HepG2 (cell line): Measurements from ENCODE around the gene CRIP1. TPM values are rescaled to one million over a fixed set of nuclear protein-coding genes. Genes with fewer than 3 reads are reported as not detected.
A peak's percentile ranks its signal among the peaks of the same experiment; 100 is the strongest.

Experiments
- ARNT2 ChIP-seq: sonication (generic); formaldehyde crosslinking; IDR thresholded peaks from 2 replicates; pipeline ENCODE4 v1.8.0; 2022; ENCODE audit warnings: mild to moderate bottlenecking, low read depth, missing genetic modification reagents, moderate library complexity
- FOXA3 ChIP-seq: IDR thresholded peaks from 2 replicates; pipeline ENCODE4 v1.6.1; 2016; ENCODE audit warnings: missing genetic modification reagents, missing compliant biosample characterization
- FOXK1 ChIP-seq: sonication (generic); formaldehyde crosslinking; IDR thresholded peaks from 2 replicates; pipeline ENCODE4 v1.4.0; 2020; ENCODE audit warnings: low read depth, missing genetic modification reagents, borderline replicate concordance
- FOXP1 ChIP-seq, 2 experiments: fragments of 450-650 bp in 1 of 2; IDR thresholded peaks; 2 replicates each; pipeline ENCODE4 v1.6.1; 2017 to 2018; ENCODE audit warnings: antibody characterized with exemption in 1 of 2
- GABPB1 ChIP-seq: IDR thresholded peaks from 2 replicates; pipeline ENCODE4 v1.6.1; 2016; ENCODE audit warnings: mild to moderate bottlenecking, missing genetic modification reagents, moderate library complexity, missing compliant biosample characterization
- HNRNPL ChIP-seq: fragments of 200-400 bp; formaldehyde crosslinking; IDR thresholded peaks from 2 replicates; pipeline ENCODE4 v1.6.1; 2017; ENCODE audit warnings: mild to moderate bottlenecking, low read depth, low read length
- NFYC ChIP-seq: IDR thresholded peaks from 2 replicates; pipeline ENCODE4 v1.6.1; 2016; ENCODE audit warnings: missing genetic modification reagents, missing compliant biosample characterization
- PHB2 ChIP-seq: fragments of 450-650 bp; IDR thresholded peaks from 2 replicates; pipeline ENCODE4 v1.6.1; 2018; ENCODE audit not compliant: partially characterized antibody
- PHF5A ChIP-seq: IDR thresholded peaks from one replicate; pipeline ENCODE4 v1.6.1; 2018; ENCODE audit warnings: low read depth, missing genetic modification reagents; ENCODE audit not compliant: unreplicated experiment
- POLR2A ChIP-seq, 2 experiments: IDR thresholded peaks; 2 replicates each; pipeline ENCODE4 v1.6.1; 2011; ENCODE audit warnings: low read depth in 2 of 2, low read length in 2 of 2, mild to moderate bottlenecking in 1 of 2, moderate library complexity in 1 of 2; ENCODE audit not compliant: insufficient read depth in 1 of 2
- RAD51 ChIP-seq: fragments of 450-650 bp; IDR thresholded peaks from 2 replicates; pipeline ENCODE4 v1.6.1; 2016; ENCODE audit warnings: borderline replicate concordance
- SIN3A ChIP-seq: IDR thresholded peaks from 2 replicates; pipeline ENCODE4 v1.6.1; 2011; ENCODE audit warnings: low read depth, mild to moderate bottlenecking, control low read depth, low read length, borderline replicate concordance
- SKI ChIP-seq: fragments of 450-650 bp; IDR thresholded peaks from one replicate; pipeline ENCODE4 v1.6.1; 2018; ENCODE audit warnings: mild to moderate bottlenecking; ENCODE audit not compliant: partially characterized antibody
- SP5 ChIP-seq: IDR thresholded peaks from 2 replicates; pipeline ENCODE4 v1.6.1; 2016; ENCODE audit warnings: low read depth, borderline replicate concordance
- ZBTB1 ChIP-seq: sonication (generic); formaldehyde crosslinking; IDR thresholded peaks from 2 replicates; pipeline ENCODE4 v1.4.0; 2020; ENCODE audit warnings: missing genetic modification reagents, borderline replicate concordance
- ZNF17 ChIP-seq: sonication (generic); formaldehyde crosslinking; IDR thresholded peaks from 2 replicates; pipeline ENCODE4 v1.5.0; 2020; ENCODE audit warnings: mild to moderate bottlenecking, missing genetic modification reagents
- ZNF264 ChIP-seq: sonication (generic); formaldehyde crosslinking; IDR thresholded peaks from 2 replicates; pipeline ENCODE4 v1.4.0; 2020; ENCODE audit warnings: missing genetic modification reagents
- ZNF354B ChIP-seq: sonication (generic); formaldehyde crosslinking; IDR thresholded peaks from 2 replicates; pipeline ENCODE4 v1.8.0; 2022; ENCODE audit warnings: mild to moderate bottlenecking, missing genetic modification reagents
- ZNF367 ChIP-seq: sonication (generic); formaldehyde crosslinking; IDR thresholded peaks from 2 replicates; pipeline ENCODE4 v1.4.0; 2020; ENCODE audit warnings: missing genetic modification reagents, borderline replicate concordance
- ZNF550 ChIP-seq: sonication (generic); formaldehyde crosslinking; IDR thresholded peaks from 2 replicates; pipeline ENCODE4 v1.4.0; 2020; ENCODE audit warnings: mild to moderate bottlenecking, missing genetic modification reagents, borderline replicate concordance
- polyA plus RNA-seq, 8 experiments: library from polyadenylated mRNA; depleted of rRNA in 3 of 8; stranded (reverse) in 7 of 8; unstranded in 1 of 8; fragments of >200 nt; fragmentation: Illumina TruSeq in 4 of 8; extraction: Trizol in 4 of 8; gene quantifications; 2 replicates each; pipeline versions ENCODE4 v1.2.1 to v1.2.3, GENCODE V29; 2011 to 2016; ENCODE audit warnings: low read depth in 4 of 8, missing spikeins in 1 of 8, mixed read lengths in 1 of 8; ENCODE audit not compliant: insufficient read depth in 1 of 8
- total RNA-seq, 5 experiments: library from RNA; depleted of rRNA; stranded (reverse); fragments of >200 nt; fragmentation: Illumina TruSeq; extraction: Trizol; gene quantifications; 2 replicates each; pipeline ENCODE4 v1.2.3, GENCODE V29; 2016; ENCODE audit warnings: low read depth in 1 of 5
- TF ChIP-seq, protein P1 (sequence below): sonication (generic); formaldehyde crosslinking; conservative IDR thresholded peaks from 2 replicates; pipeline ENCODE4 v1.4.0; 2020; ENCODE audit warnings: missing genetic modification reagents
- TF ChIP-seq, protein P2 (sequence below), 2 experiments: sonication (generic) in 1 of 2; formaldehyde crosslinking in 1 of 2; IDR thresholded peaks; 2 replicates each; pipeline versions ENCODE4 v1.5.1 to v1.6.1; 2011 to 2020; ENCODE audit warnings: borderline replicate concordance in 1 of 2, low read depth in 1 of 2, low read length in 1 of 2, mild to moderate bottlenecking in 1 of 2, missing genetic modification reagents in 1 of 2, moderate library complexity in 1 of 2
- TF ChIP-seq, protein P3 (sequence below): sonication (generic); formaldehyde crosslinking; conservative IDR thresholded peaks from 2 replicates; pipeline ENCODE4 v1.4.0; 2020; ENCODE audit warnings: mild to moderate bottlenecking, missing genetic modification reagents, moderate library complexity

The CRIP1 gene
- total and polyA plus RNA-seq, 2 of the 13 experiments (the other 11 are each of a cell fraction or from before 2014, with no cell fraction given), result 53.9 to 59.5 TPM

DNA sequence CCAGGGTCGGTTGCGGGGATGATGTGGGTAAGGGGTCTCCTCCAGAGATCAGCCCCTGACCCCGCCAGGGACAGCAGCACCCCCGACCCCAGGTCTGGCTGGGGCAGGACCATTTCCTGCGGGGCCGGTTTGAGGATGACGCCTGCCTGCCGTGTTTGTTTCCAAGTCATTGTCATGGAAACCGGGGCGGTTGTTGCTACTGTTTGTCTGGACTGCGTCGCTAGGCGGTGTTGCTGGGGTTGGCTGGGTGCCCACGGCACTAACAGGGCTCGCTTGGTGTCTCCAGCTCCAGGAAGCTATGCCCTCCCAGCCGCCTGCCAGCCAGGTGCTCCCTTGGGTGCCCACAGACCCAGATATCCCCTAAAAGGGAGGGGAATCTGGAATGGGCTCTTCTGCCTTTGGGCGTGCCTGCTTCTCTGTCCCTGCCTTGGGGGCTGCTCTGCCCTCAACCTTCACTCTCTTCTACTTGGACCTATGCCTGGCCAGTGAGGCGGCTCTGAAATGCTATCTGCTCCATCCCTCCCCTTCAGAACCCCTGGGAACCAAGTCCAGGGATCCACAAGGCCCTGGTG, 4.7 kb upstream of the CRIP1 start (continued):
- TF ChIP-seq, protein P1, sequence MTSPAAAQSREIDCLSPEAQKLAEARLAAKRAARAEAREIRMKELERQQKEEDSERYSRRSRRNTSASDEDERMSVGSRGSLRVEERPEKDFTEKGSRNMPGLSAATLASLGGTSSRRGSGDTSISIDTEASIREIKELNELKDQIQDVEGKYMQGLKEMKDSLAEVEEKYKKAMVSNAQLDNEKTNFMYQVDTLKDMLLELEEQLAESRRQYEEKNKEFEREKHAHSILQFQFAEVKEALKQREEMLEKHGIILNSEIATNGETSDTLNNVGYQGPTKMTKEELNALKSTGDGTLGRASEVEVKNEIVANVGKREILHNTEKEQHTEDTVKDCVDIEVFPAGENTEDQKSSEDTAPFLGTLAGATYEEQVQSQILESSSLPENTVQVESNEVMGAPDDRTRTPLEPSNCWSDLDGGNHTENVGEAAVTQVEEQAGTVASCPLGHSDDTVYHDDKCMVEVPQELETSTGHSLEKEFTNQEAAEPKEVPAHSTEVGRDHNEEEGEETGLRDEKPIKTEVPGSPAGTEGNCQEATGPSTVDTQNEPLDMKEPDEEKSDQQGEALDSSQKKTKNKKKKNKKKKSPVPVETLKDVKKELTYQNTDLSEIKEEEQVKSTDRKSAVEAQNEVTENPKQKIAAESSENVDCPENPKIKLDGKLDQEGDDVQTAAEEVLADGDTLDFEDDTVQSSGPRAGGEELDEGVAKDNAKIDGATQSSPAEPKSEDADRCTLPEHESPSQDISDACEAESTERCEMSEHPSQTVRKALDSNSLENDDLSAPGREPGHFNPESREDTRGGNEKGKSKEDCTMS (CRISPR knock-in tag), result no peak
- no peak for TF ChIP-seq ZNF550 (CRISPR knock-in tag)
- peak; percentile 77 for TF ChIP-seq SKI
- TF ChIP-seq RAD51, result no peak
- no peak for TF ChIP-seq ZNF367 (CRISPR knock-in tag)
- TF ChIP-seq GABPB1 (CRISPR knock-in tag), result 0 out of 2 replicates have a peak, but pooled peaks have one; percentile 16
- TF ChIP-seq PHB2, result no peak
- TF ChIP-seq FOXK1, result peak; percentile 79; the same call in 1 of the 2 replicates
- peak; percentile 30; the same call in 1 of the 2 replicates for TF ChIP-seq SP5 (CRISPR knock-in tag)
- TF ChIP-seq ZNF17 (CRISPR knock-in tag), result no peak
- TF ChIP-seq PHF5A (CRISPR knock-in tag), result no peak
- TF ChIP-seq, protein P2, sequence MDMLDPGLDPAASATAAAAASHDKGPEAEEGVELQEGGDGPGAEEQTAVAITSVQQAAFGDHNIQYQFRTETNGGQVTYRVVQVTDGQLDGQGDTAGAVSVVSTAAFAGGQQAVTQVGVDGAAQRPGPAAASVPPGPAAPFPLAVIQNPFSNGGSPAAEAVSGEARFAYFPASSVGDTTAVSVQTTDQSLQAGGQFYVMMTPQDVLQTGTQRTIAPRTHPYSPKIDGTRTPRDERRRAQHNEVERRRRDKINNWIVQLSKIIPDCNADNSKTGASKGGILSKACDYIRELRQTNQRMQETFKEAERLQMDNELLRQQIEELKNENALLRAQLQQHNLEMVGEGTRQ (IDR thresholded peaks at IDR 0.05; ENCODE audit: low read depth, low read length), result no peak
- TF ChIP-seq, protein P2 (CRISPR knock-in tag; IDR thresholded peaks at IDR 0.05; ENCODE audit: borderline replicate concordance), result no peak
- TF ChIP-seq SIN3A, result peak; percentile 88; the same call in 1 of the 2 replicates
- no peak for TF ChIP-seq FOXP1 (IDR thresholded peaks at IDR 0.05)
- peak; percentile 49; the same call in 1 of the 2 replicates for TF ChIP-seq FOXP1 (CRISPR knock-in tag; IDR thresholded peaks at IDR 0.05)
- TF ChIP-seq HNRNPL, result peak; percentile 87
- TF ChIP-seq POLR2A (IDR thresholded peaks at IDR 0.05; ENCODE audit: insufficient read depth in 1 of 2, low read depth in 2 of 2, low read length in 2 of 2), result peak in 1 of 2 experiments; percentile 66; a peak in 1 of 4 replicates
- TF ChIP-seq ZBTB1 (CRISPR knock-in tag), result no peak
- TF ChIP-seq FOXA3, result peak; percentile 48; the same call in 1 of the 2 replicates
- TF ChIP-seq, protein P3, sequence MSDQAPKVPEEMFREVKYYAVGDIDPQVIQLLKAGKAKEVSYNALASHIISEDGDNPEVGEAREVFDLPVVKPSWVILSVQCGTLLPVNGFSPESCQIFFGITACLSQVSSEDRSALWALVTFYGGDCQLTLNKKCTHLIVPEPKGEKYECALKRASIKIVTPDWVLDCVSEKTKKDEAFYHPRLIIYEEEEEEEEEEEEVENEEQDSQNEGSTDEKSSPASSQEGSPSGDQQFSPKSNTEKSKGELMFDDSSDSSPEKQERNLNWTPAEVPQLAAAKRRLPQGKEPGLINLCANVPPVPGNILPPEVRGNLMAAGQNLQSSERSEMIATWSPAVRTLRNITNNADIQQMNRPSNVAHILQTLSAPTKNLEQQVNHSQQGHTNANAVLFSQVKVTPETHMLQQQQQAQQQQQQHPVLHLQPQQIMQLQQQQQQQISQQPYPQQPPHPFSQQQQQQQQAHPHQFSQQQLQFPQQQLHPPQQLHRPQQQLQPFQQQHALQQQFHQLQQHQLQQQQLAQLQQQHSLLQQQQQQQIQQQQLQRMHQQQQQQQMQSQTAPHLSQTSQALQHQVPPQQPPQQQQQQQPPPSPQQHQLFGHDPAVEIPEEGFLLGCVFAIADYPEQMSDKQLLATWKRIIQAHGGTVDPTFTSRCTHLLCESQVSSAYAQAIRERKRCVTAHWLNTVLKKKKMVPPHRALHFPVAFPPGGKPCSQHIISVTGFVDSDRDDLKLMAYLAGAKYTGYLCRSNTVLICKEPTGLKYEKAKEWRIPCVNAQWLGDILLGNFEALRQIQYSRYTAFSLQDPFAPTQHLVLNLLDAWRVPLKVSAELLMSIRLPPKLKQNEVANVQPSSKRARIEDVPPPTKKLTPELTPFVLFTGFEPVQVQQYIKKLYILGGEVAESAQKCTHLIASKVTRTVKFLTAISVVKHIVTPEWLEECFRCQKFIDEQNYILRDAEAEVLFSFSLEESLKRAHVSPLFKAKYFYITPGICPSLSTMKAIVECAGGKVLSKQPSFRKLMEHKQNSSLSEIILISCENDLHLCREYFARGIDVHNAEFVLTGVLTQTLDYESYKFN (CRISPR knock-in tag), result no peak
- no peak for TF ChIP-seq ARNT2 (CRISPR knock-in tag)
- TF ChIP-seq NFYC (CRISPR knock-in tag), result no peak
- no peak for TF ChIP-seq ZNF354B
- TF ChIP-seq ZNF264, result peak; percentile 94
